Measurements from ENCODE around the gene MRPL55. TPM values are rescaled to one million over a fixed set of nuclear protein-coding genes. Genes with fewer than 3 reads are reported as not detected.
A peak's percentile ranks its signal among the peaks of the same experiment; 100 is the strongest.

MRPL55 gene
- total RNA-seq, 2 donors from 2014 or later: 31.9 to 32.9 TPM

DNA sequence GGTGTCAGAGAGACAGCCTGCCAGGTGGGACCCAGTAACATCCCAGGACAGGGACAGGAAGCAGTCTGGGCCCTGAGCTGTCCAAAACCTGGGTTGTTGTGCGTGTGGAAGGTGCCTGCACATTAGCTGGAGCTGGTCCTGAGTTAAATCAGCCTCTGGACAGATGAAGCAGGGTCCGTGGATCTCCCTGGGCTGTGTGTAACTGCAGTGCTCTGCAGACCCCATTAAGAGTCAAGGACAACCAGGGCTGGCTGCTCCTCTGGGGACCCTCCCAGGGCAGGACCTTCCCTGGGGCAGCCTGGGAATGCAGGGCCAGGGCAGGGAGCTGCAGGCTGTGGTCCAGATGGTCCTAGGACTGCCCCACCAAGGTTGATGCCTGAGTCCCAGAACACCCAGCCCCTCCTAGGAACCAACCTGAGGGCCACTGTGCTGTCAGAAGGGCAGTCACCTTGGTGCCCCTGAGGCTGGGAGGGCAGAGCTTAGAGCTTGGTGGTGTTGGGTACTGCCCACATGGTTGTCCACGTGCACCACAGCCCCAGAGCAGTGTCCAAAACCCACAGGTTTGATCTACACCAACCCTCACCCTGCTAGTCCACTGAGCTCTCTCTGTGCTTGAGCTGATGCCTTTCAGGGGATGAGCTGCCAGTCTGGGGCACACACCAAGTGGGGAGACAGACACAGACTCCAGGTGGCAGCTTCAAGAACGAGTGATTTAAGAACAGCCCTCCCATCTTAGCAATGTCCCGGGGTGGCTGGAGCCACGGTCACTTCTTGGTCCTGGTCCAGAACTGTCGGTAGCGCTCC, 2.9 kb downstream of the MRPL55 start:
- no peak for DNase-seq
- intact Hi-C loops (cut with DNase I, micrococcal nuclease): no loop called here
- no peak for ATAC-seq

DNA sequence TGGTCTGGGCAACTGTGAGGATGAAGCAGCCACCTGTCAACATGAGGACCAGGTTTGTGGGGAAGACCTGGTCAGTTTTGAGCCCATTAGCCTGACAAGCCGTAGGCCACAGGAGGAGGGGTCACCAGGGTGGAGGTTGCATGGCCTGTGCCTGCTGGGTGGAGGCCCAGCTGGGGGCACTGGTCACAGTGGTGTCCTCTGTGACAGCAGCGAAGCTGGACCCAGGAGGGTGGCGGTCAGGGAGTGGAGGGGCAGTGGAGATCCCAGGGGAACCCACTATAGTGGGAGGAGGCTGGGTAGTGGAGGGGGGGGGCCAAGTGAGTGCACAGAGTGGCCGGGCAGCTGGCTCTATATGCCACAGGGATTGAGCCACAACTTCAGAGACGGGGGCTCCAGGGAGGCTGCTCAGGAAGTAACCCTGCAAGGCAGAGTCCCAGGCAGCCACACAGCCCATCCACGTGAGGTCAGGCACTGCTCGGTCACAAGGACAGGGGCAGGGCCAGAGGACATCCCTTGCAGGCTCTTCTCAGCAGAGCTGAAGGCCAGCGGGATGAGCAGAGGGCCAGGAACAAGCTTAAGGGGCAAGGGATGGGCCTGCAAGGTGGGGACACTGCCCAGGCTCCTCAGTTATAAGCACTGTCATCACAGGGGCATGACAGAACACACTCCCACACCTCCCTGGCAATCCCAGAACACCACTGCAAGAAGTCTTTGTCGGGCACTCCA, 3.7 kb downstream of the MRPL55 start:
- intact Hi-C loops (cut with DNase I, micrococcal nuclease): no loop called here
- ATAC-seq: no peak
- DNase-seq: no peak

DNA sequence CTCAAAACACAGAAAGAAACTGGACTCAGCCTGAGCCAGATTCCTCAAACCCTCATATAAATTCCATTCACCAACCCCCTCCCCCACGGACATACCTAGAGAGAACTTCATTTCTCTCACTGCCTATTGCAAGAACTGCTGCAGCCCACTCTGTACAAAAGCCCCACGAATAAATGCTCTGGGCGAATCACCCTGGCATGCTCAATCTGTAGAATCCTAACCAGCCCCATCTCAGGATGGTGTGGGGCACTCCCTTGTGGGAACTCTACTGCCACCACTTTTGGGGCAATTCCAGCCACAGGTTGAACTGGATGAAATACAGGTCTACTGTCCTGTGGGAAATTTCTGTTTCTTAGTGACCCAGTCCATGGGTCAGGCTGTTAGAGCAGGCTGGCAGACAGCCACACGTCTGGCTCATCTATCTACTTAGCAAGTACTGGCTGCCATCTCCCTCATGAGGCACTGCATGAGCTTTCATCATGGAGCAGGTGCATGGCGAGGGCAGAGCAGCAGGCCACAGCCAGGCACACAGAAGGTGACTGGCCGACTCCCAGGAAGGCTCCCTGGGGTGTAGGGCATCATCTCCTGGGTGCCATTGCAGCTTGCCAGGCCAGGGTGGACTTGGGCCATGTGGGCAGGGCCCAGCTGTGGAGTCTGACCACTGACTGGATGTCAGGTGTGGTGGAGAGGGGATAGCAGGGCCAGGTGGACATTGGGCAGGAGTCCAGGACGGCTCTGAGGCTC, 4.4 kb downstream of the MRPL55 start:
- ATAC-seq: no peak

DNA sequence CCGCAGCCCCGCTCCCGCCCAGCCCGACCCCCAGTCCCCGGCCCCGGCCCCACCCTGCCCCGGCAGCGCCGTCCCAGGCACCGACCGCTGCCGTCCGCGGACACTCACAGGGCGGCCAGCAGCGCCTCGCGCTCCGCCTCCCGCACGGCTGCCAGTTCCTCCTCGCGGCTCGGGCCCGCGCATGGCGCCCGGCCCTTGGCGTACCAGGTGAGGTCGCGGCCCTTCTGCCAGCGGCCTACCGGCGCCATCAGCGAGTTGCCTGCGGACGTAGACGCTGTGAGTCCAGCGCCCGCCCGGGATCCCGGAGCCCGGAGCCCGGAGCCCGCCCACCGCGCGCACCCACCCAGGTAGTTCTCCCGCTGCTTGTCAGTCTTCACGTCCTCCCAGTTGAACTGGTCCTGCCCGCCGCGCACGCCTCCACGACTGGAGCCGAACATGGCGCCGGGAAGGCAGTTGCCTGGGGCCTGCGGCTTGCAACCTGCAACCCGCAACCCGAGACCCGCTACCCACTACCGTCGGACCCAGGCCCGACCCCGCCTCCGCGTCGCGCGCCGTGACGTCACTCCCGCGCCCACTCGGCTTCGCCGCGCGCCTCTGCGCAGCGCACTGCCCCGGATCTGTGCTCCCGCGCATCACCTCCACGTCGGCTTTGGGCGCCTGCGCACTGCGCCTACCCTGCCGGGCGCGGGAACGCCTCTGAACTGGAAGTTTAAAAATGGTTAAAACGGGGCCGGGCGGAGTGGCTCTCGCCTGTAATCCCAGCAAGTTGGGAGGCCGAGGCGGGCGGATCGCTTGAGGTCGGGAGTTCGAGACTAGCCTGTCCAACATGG, 6.1 kb downstream of the MRPL55 start, which contains the start of gene C1orf35:
C1orf35 (minus strand) TSS at position 535 of the 830 bp plus-strand sequence; CDS start at position 437, 98 bp downstream.
- DNase-seq (peak; percentile 94 to 96), ATAC-seq (peak; percentile 82)
- intact Hi-C loops (cut with DNase I, micrococcal nuclease): no loop called here

More for the DNA sequence above, 4.4 kb downstream of the MRPL55 start:
- DNase-seq: no peak
- intact Hi-C loops (cut with DNase I, micrococcal nuclease): no loop called here

DNA sequence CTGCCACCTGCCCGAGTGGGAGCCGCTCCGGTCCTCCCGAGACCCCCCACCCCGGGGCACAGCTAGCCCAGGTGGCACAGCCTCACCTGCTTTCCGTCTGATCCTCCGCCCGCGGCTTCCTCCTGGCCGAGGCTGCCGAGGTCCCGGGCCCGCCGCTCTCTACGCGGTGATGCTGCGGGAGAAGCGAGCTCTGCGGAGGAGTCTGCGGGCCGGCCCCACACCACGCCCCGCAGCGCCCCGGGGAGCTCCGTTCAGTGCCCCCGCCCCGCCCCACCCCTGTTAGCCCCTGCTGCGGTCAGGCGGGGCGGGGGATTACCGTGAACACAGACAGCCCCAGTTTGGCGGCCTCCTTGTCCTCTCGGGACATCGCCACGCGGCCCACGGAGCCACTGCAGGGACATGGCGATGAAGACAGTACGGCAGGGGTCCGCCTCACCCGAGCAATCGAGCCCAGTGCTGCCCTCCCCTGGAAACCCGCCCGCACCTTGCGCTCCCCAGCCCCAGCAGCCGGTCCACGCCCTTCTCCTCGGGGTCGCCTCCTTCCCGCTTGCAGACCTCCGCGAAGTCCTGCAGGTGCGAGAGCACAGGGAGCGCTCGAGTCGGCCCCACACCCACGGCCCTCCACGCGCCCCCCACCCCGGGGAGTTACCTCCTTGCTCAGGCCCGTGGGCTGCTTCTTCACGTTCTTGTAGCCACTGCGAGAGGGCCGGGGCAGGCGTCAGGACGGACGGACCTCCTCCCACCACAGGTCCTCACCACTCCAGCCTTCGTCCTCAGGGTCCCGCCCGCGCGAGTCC, 6.9 kb downstream of the MRPL55 start:
- ATAC-seq (peak; percentile 54), DNase-seq (peak; percentile 68 to 70)
- intact Hi-C loops (cut with DNase I, micrococcal nuclease): no loop called here

DNA sequence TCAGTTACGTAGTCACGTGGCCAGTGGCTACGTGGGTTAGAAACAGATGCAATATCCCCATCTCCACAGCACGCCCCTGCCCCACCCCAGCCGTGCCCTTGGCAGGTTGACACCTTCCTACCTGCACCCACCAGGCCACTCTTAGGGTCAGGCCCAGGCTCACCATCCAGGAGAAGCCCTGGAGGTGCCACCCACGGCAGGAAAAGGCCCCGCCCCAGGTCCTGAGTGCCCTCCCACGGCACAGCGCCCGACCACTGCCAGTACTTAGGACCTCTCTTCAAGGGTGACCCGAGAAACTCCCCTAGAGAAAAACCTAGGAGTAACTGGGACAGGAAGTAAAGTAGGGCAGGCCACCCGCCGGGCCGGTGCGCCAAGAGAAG, 7.5 kb downstream of the MRPL55 start:
- intact Hi-C loops (cut with DNase I, micrococcal nuclease): no loop called here
- ATAC-seq (peak; percentile 19), DNase-seq (peak in 1 of 2 donors; percentile 53)

DNA sequence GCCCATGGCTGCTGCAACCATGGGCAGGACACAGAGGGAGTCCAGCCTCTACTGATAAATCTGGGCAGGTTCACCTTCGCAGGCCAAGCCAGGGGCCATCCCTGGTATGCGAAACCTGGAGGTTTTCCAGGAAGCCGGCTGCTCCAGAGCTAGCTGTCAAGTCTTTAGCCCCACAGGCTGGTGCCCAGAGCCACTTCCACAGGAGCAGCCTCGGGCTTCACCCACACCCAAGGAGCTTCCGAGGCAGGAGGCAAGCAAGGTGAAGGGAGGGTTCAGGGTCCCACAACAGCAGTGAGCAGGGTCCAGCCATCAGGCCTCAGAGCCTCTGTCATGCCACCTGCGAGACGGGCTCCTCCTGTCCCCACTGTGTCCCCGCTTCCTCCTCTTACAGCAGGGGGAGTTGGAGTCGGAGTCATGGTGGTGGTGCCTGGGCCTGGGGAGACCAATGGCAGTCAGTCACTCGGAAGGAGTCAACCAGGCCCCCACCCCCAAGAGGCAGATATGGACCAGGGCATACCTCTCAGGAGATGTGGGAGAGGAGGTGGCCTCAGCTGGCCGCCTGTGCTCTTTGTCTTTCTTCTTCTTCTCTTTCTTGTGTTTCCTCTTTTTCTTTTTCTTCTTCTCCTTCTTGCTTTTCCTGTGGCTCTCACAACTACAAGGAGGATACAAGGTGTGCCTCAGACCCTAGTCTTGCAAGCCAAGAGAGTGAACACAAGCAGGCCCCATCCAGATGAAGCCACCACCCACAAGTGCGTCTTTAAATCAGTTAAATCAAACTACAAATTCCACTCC, 8.1 kb downstream of the MRPL55 start:
- DNase-seq (no peak), ATAC-seq (no peak)
- intact Hi-C loops (cut with DNase I, micrococcal nuclease): no loop called here

DNA sequence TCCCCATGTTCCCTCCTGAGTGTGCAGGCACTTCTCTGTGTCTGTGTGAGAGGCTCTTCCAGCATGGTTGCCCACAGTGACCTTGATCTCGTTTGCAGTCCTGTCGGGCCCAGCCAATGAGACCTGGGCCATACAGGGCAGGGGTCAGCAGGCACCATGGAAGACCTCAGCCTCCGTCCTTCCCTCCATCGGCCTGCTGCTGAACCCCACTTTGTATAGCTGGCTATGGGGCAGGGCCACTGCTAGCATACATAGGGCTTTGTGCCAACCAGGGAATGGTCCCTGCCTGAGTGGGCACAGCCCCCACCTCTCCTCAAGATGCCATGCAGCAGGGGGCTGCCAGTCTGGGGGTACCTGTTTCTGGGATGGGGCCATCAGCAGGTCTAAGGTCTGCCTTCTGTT, 9.8 kb downstream of the MRPL55 start:
- DNase-seq (no peak), ATAC-seq (no peak)
- intact Hi-C loops (cut with DNase I, micrococcal nuclease): no loop called here

DNA sequence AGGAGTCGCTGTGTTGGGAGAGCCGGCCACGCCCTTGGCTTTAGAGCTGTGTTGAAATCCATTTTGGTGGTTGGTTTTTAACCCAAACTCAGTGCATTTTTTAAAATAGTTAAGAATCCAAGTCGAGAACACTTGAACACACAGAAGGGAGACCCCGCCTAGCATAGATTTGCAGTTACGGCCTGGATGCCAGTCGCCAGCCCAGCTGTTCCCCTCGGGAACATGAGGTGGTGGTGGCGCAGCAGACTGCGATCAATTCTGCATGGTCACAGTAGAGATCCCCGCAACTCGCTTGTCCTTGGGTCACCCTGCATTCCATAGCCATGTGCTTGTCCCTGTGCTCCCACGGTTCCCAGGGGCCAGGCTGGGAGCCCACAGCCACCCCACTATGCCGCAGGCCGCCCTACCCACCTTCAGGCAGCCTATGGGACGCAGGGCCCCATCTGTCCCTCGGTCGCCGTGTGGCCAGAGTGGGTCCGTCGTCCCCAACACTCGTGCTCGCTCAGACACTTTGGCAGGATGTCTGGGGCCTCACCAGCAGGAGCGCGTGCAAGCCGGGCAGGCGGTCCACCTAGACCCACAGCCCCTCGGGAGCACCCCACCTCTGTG, 10.7 kb downstream of the MRPL55 start:
- DNase-seq (peak in 1 of 2 donors; percentile 2), ATAC-seq (no peak)
- intact Hi-C loops (cut with DNase I, micrococcal nuclease): no loop called here

DNA sequence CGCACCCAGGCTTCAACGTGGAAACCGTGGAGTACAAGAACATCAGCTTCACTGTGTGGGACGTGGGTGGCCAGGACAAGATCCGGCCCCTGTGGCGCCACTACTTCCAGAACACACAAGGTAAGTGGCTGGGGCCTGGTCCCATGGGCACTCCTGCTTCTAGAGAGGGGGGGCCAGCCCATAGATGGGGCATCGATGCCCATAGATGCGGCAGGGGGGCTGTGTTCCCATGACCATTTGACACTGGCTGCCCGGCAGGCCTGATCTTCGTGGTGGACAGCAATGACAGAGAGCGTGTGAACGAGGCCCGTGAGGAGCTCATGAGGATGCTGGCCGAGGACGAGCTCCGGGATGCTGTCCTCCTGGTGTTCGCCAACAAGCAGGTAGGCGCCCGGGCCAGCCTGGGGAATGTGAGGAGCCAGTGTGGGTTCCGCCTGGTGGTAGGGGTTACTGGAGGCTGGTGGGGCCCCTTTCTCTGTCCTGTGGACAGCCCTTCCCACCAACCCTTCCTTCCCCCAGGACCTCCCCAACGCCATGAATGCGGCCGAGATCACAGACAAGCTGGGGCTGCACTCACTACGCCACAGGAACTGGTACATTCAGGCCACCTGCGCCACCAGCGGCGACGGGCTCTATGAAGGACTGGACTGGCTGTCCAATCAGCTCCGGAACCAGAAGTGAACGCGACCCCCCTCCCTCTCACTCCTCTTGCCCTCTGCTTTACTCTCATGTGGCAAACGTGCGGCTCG, 11.6 kb downstream of the MRPL55 start:
- DNase-seq (peak in 1 of 2 donors; percentile 24), ATAC-seq (no peak)
- intact Hi-C loops (cut with DNase I, micrococcal nuclease): no loop called here

DNA sequence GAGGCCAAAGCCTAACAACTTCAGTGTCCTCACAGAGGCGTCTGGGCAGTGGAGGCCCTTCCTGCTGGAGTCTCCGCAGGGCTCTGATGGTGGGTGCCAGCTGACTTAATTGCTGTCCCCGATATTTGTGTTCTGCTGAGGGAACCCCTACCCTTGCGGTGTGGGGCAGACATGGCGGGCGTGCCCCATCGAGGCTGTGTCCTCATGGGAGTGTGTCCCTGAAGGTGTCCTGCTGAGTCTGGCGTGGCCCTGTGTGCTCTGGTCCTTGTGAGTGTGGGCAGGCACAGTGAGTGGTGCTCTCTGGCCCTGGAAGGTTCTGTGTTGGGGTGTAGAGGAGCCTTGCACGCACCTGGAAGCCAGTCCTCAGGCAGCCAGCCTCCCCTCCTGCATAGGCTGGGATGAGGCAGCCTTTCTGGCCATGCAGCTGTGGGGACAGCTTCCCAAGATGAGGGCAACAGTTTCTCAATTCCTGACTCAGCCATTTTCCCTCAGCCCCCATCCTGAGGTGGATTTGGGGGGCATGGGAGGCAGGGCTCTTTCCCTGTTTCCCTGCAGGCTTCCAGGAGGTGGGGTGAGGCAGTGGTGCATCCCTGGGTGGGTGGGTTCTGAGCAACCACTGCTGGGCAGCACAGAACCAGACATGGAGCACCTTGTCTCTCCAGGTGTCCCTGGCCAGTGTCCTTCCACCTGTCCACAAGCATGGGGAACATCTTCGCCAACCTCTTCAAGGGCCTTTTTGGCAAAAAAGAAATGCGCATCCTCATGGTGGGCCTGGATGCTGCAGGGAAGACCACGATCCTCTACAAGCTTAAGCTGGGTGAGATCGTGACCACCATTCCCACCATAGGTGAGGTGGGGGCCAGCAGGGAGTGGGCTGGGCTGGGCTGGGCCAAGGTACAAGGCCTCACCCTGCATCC, 12.4 kb downstream of the MRPL55 start:
- intact Hi-C loops (cut with DNase I, micrococcal nuclease): no loop called here
- ATAC-seq (no peak), DNase-seq (no peak)

DNA sequence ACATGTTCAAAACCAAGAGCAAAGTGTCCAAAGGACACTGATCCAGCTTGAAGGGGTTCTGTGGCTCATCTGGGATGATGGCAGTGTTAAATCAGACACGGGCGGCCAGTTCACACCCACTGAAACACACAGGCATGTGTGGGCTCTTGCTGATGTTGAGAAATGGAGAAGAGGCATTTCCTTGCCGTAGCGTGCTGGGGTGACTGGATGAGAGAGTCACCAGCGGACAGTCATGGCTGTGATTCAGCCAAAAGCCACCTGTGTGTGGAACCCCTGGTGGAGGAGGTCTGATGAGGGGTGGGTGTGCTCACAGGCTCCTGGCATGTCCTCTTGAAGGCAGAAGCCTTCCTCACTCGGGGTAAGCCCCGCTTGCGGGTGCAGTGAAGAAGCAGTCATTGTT, 13.2 kb downstream of the MRPL55 start:
- DNase-seq: no peak
- no peak for ATAC-seq
- intact Hi-C loops (cut with DNase I, micrococcal nuclease): no loop called here

DNA sequence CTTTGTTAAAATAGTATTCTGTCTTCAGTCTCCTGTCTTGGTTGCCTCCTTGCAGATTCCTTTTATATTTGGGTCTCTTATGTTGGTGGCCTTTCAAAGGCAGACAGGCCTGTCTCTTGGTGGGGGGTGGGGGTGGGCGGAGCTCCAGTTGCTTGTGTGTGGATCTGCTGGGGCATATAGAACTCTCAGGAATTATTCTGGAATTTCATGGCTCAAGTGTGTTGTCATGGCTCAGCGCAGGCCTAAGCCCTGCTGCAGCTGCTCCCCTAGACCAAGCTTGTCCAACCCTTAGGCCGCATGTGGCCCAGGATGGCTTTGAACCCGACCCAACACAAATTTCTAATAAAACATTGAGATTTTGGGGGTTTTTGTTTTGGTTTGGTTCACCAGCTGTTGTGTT, 13.9 kb downstream of the MRPL55 start:
- ATAC-seq: no peak
- intact Hi-C loops (cut with DNase I, micrococcal nuclease): no loop called here

DNA sequence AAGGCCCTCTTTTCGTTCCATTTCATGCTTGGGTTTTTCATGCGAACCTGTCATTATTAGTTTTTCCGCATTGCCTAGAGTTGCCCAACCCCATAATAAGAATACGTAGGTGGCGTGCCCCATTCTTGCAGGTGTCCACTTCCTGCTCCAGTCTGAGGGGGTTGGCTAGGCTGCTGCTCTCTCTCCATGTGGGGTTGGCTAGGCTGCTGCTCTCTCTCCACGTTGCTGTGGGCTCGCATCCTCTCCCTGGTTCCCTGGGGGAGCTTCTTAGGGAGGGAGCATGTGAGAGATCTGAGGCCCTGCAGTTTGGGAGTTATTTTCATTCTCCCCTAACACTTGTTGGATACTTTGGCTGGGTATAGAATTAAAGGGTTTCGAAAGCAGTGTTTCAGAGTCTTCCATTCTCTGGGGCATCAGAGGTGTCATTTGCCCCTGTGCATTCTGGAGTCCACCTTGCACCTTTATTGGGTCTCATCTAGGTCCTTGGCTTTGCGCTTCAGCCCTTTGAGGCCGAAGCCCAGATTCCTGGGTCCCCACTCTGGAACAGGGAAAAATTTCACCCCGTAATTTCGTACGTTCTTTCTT, 14.6 kb downstream of the MRPL55 start:
- intact Hi-C loops (cut with DNase I, micrococcal nuclease): no loop called here
- DNase-seq: no peak
- ATAC-seq: no peak

More for the DNA sequence above, 13.9 kb downstream of the MRPL55 start:
- DNase-seq: no peak

All from left colon (tissue), 2 donors.